SU-DHL-6 (cell line): ENCODE measurements around the gene PPP1R13B.

Experiments used
- H2AFZ ChIP-seq: fragments of 200-600 bp; sonication (generic); 2 replicates; pipeline ENCODE4 v1.6.1; 2014; ENCODE audit warnings: low read depth, mild to moderate bottlenecking, moderate library complexity, mixed read lengths, antibody characterized with exemption, low read length; ENCODE audit not compliant: severe bottlenecking
- H3F3A ChIP-seq: fragments of 200-600 bp; shearing (Covaris generic); 2 replicates; pipeline ENCODE4 v1.6.0; 2016; ENCODE audit warnings: antibody characterized with exemption, mild to moderate bottlenecking; ENCODE audit not compliant: insufficient read depth
- H3K27ac ChIP-seq: fragments of 200-600 bp; sonication (generic); 2 replicates; pipeline ENCODE4 v1.5.1; 2016; ENCODE audit warnings: low read depth, mild to moderate bottlenecking, low read length, moderate library complexity, mixed read lengths
- H3K27me3 ChIP-seq: fragments of 200-600 bp; sonication (generic), shearing (Covaris generic); 2 replicates; pipeline ENCODE4 v1.6.0; 2014; ENCODE audit warnings: mild to moderate bottlenecking, low read length
- H3K36me3 ChIP-seq: fragments of 200-600 bp; sonication (generic); 2 replicates; pipeline ENCODE4 v1.6.1; 2014; ENCODE audit warnings: mild to moderate bottlenecking, low read length, mixed read lengths
- H3K4me2 ChIP-seq: fragments of 300-600, 200-600 bp; shearing (Covaris generic), sonication (generic); 2 replicates; pipeline ENCODE4 v1.6.0; 2014; ENCODE audit warnings: low read length, low read depth, mild to moderate bottlenecking; ENCODE audit not compliant: poor library complexity, severe bottlenecking
- H3K4me3 ChIP-seq: fragments of 200-600 bp; sonication (generic); 2 replicates; pipeline ENCODE4 v1.5.1; 2014; ENCODE audit warnings: antibody characterized with exemption, low read length, mild to moderate bottlenecking, mixed read lengths; ENCODE audit not compliant: insufficient read depth, poor library complexity, severe bottlenecking
- H3K79me2 ChIP-seq: fragments of 200-600 bp; sonication (generic); 2 replicates; pipeline ENCODE4 v1.6.1; 2014; ENCODE audit warnings: mild to moderate bottlenecking, low read length, moderate library complexity; ENCODE audit not compliant: insufficient read depth
- H3K9ac ChIP-seq: fragments of 200-600 bp; sonication (generic); 2 replicates; pipeline ENCODE4 v1.7.0; 2014; ENCODE audit warnings: mild to moderate bottlenecking, low read length
- H3K9me2 ChIP-seq: fragments of 200-600 bp; sonication (generic); replicated peaks from 2 replicates; pipeline ENCODE4 v1.6.1; 2014; ENCODE audit warnings: low read length; ENCODE audit not compliant: insufficient read depth
- H3K9me3 ChIP-seq: fragments of 200-600 bp; sonication (generic); 2 replicates; pipeline ENCODE4 v1.6.1; 2014; ENCODE audit warnings: low read length, mixed read lengths; ENCODE audit not compliant: insufficient read depth
- H4K20me1 ChIP-seq: fragments of 200-600 bp; sonication (generic); 2 replicates; pipeline ENCODE4 v1.6.1; 2014; ENCODE audit warnings: low read depth, mild to moderate bottlenecking, antibody characterized with exemption, low read length, moderate library complexity, mixed read lengths
- EZH2phosphoT487 ChIP-seq: fragments of 200-600 bp; sonication (generic), shearing (Covaris generic); conservative IDR thresholded peaks from 2 replicates; pipeline ENCODE4 v1.6.1; 2018; ENCODE audit warnings: mild to moderate bottlenecking, antibody characterized with exemption, low read length, moderate library complexity, mixed read lengths
- TF ChIP-seq, protein P1 (sequence below): fragments of 200-600 bp; sonication (generic); IDR thresholded peaks from one replicate; pipeline ENCODE4 v1.5.1; 2017; ENCODE audit warnings: antibody characterized with exemption, mild to moderate bottlenecking, low read length, moderate library complexity; ENCODE audit not compliant: insufficient read depth, poor library complexity, severe bottlenecking

The PPP1R13B gene

DNA sequence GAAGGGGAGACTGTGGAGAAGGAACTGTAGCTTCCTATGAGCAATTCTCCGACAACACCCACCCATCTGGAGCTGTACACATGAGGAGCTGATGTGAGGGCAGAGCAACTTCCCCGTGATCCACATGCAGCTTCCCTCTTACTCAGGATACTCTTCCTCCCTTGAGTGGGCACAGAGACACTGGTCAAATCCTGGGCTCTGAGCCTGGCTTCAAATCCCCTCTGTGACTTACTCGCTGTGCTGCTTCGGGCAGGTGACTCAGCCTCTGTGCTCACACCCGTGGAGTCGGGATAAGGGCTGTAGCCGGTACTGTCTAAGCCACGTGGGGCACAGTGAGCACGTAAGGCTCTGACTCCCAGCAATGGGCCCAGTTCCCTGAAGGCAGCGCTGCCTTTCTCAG is 100.7 kb downstream of the PPP1R13B start:
- H3K9me3 ChIP-seq, result no peaks in the 10 kb centered on the region
- H3K9me2 ChIP-seq, result no peaks in the 10 kb centered on the region
- no peak overlapping the region for H3K27ac ChIP-seq
- no peak overlapping the region for H3K4me2 ChIP-seq
- no peaks in the 10 kb centered on the region for H3K79me2 ChIP-seq
- H3K36me3 ChIP-seq, result no peaks in the 10 kb centered on the region
- H3F3A ChIP-seq, result peaks cover 4% of the 10 kb centered on the region; the same call in 1 of the 2 replicates
- H3K9ac ChIP-seq, result no peak overlapping the region
- no peak overlapping the region for H3K4me3 ChIP-seq
- no peak for TF ChIP-seq EZH2phosphoT487
- TF ChIP-seq, protein P1, sequence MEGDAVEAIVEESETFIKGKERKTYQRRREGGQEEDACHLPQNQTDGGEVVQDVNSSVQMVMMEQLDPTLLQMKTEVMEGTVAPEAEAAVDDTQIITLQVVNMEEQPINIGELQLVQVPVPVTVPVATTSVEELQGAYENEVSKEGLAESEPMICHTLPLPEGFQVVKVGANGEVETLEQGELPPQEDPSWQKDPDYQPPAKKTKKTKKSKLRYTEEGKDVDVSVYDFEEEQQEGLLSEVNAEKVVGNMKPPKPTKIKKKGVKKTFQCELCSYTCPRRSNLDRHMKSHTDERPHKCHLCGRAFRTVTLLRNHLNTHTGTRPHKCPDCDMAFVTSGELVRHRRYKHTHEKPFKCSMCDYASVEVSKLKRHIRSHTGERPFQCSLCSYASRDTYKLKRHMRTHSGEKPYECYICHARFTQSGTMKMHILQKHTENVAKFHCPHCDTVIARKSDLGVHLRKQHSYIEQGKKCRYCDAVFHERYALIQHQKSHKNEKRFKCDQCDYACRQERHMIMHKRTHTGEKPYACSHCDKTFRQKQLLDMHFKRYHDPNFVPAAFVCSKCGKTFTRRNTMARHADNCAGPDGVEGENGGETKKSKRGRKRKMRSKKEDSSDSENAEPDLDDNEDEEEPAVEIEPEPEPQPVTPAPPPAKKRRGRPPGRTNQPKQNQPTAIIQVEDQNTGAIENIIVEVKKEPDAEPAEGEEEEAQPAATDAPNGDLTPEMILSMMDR, result no peak
- no peak overlapping the region for H2AFZ ChIP-seq
- no peaks in the 10 kb centered on the region for H3K27me3 ChIP-seq
- H4K20me1 ChIP-seq, result no peaks in the 10 kb centered on the region

DNA sequence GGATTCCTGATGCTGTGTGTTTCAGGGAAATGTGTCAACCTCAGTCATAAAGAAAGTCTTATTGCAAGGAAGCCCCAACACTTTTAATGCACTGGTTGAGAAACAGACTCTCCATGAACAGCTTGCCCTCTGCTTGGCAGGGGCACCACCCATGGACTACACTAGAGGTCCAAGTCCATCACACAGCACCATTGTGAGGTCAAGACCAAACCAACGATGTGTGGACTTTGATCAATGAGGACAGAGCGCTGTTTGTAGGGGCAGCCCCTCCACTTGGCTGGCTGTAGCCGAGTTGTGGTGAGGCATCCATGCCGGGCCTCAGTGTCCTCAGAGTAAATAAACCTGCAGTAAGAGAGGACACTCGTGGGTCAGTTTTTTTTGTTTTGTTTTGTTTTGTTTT is 102.0 kb downstream of the PPP1R13B start:
- Histone ChIP-seq H3K79me2 (no peaks in the 10 kb centered on the region), H3F3A (peaks cover 4% of the 10 kb centered on the region; the same call in 1 of the 2 replicates), H3K27ac (no peak overlapping the region), H3K9me3 (no peaks in the 10 kb centered on the region), H4K20me1 (no peaks in the 10 kb centered on the region), H3K27me3 (no peaks in the 10 kb centered on the region), H2AFZ (no peak overlapping the region), H3K4me3 (no peak overlapping the region), H3K9ac (no peak overlapping the region), H3K4me2 (no peak overlapping the region), H3K9me2 (no peaks in the 10 kb centered on the region), H3K36me3 (no peaks in the 10 kb centered on the region)
- TF ChIP-seq EZH2phosphoT487, result no peak

DNA sequence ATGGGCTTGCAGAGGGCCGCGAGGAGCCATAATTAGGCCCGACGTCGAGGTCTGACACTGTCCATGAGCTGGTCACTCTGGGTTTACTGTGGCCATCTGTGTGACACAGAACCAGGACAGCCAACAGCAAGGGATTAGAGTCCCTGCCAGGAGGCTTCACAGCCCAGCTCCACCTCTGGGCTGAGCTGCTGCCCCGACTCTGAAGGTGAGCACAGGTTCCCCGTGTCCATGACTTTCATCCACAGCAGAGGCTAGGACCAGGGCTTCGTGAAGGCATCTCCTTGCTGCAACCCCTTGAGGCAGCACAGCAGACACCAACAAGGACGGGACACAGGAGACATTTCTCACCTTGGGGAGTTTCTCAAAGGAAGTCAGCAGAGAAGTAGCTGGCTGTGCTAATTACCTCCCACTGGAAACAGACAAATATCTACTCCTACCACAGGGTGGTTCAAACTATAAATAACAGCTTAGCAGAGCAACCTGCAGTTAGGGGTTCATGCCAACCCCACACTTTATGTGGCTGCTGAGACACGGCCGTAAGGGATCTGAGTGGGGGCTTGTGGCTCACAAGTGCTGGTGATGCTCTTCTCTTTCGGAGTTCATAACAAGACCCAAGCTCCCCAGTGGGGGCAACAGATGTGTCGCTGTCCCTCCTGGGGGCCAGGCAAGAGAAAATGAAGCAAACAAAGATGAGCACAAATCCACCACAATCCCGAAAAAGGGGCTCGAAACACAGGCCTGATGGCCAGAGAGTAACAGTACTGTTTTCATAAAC is 102.6 kb downstream of the PPP1R13B start:
- H3K9me3 ChIP-seq, result no peaks in the 10 kb centered on the region
- no peaks in the 10 kb centered on the region for H4K20me1 ChIP-seq
- no peaks in the 10 kb centered on the region for H3K9me2 ChIP-seq
- no peak overlapping the region for H2AFZ ChIP-seq
- no peak for TF ChIP-seq EZH2phosphoT487
- TF ChIP-seq, protein P1, result no peak
- no peaks in the 10 kb centered on the region for H3K36me3 ChIP-seq
- H3K9ac ChIP-seq, result no peak overlapping the region
- H3K4me3 ChIP-seq, result no peak overlapping the region
- no peak overlapping the region for H3K27ac ChIP-seq
- no peaks in the 10 kb centered on the region for H3K79me2 ChIP-seq
- H3K4me2 ChIP-seq, result no peak overlapping the region
- no peaks in the 10 kb centered on the region for H3K27me3 ChIP-seq
- peaks cover 4% of the 10 kb centered on the region; the same call in 1 of the 2 replicates for H3F3A ChIP-seq

DNA sequence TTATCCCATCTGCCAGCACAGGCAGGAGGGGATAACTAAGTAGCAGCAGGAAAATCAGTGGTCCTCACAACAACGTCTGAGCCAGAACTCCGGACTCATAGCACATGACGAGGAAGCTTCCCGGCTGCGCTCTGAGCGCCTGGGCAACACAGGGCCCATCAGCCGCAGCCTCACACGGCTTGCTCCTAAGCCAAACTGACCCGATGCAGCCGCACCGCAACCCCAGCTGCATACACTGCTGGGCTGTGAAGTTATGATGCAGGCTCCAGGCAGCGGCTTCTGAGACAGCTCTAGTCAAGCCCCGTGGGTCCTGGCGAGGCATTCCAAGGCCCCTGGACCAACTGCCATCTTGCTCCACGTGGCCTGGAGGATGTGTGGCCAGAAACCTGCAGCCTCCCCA is 103.7 kb downstream of the PPP1R13B start:
- H3K9me2 ChIP-seq, result no peaks in the 10 kb centered on the region
- no peaks in the 10 kb centered on the region for H4K20me1 ChIP-seq
- H3K9me3 ChIP-seq, result no peaks in the 10 kb centered on the region

More for the DNA sequence above, 103.7 kb downstream of the PPP1R13B start:
- Histone ChIP-seq H3K4me2 (no peak overlapping the region), H3K4me3 (no peak overlapping the region), H3K36me3 (no peaks in the 10 kb centered on the region), H3F3A (no peaks in the 10 kb centered on the region), H3K27ac (no peak overlapping the region), H3K27me3 (no peaks in the 10 kb centered on the region), H3K9ac (no peak overlapping the region), H3K79me2 (no peaks in the 10 kb centered on the region), H2AFZ (no peak overlapping the region)
- TF ChIP-seq EZH2phosphoT487, result no peak
- TF ChIP-seq, protein P1, result no peak
